ENCODE results near the gene IL1RAP. TPM values are rescaled to one million over a fixed set of nuclear protein-coding genes. Genes with fewer than 3 reads are reported as not detected.

The IL1RAP gene
- total and polyA plus RNA-seq, 9 of the 15 experiments (the other 6 are each of a cell fraction or from before 2014, with no cell fraction given) = 0.23 to 1.8 (median 0.88) TPM

DNA sequence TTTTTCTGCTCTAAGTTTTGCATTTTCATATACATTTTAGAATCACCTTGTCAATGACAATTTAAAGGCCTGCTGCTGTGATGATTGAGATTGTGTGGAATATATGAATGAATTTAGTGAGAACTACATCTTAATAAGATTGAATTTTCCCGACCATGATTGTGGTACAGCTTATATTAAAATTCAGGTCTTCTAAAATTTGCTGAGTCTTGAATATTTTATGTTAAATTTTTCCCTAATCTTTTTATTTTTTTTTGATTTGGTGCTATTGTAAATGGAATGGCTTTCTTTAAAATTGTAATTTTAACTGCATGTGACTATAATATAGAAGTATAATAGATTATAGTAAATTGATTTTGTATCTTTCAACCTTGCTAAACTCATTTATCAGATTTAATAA, 172.1 kb downstream of the IL1RAP start (continued):
- TF ChIP-seq NBN (IDR thresholded peaks at IDR 0.05; ENCODE audit: low read depth) (no peak), ARNT (IDR thresholded peaks at IDR 0.05) (no peak), ZNF589 (CRISPR knock-in tag; IDR thresholded peaks at IDR 0.05; ENCODE audit: low read depth) (no peak), ETS2 (tag; IDR thresholded peaks at IDR 0.05; ENCODE audit: borderline replicate concordance, poor library complexity, severe bottlenecking) (no peak), FOXJ2 (tag; IDR thresholded peaks at IDR 0.05) (no peak), LCOR (CRISPR knock-in tag; IDR thresholded peaks at IDR 0.05) (no peak), ZNF316 (IDR thresholded peaks at IDR 0.05) (peak; percentile 73), GABPA (tag; conservative IDR thresholded peaks at IDR 0.05; ENCODE audit: low read depth) (no peak), PML (IDR thresholded peaks at IDR 0.05; ENCODE audit: low read length) (no peak), MAFF (IDR thresholded peaks at IDR 0.05; ENCODE audit: low read length) (peak; percentile 8; the same call in 1 of the 2 replicates), C11orf30 (IDR thresholded peaks at IDR 0.05; ENCODE audit: low read depth) (peak; percentile 50), CTCF (IDR thresholded peaks at IDR 0.05 in 2 of 3, conservative IDR thresholded peaks at IDR 0.05 in 1 of 3; ENCODE audit: insufficient read depth in 2 of 3, low read depth in 1 of 3, low read length in 3 of 3) (no peak)

- Histone ChIP-seq H3K9ac (ENCODE audit: insufficient read depth in 1 of 2, low read depth in 2 of 2, low read length in 2 of 2) (no peak overlapping the region), H3K27me3 (ENCODE audit: control insufficient read depth in 2 of 2, insufficient read depth in 2 of 2, low read length in 2 of 2) (no peaks in the 10 kb centered on the region), H3K9me1 (ENCODE audit: control insufficient read depth, insufficient read depth, low read length) (no peaks in the 10 kb centered on the region), H3K79me2 (ENCODE audit: control insufficient read depth, insufficient read depth, low read length) (no peaks in the 10 kb centered on the region), H3K9me3 (replicated peaks; ENCODE audit: control insufficient read depth, insufficient read depth, low read depth, low read length) (no peaks in the 10 kb centered on the region), H3K4me2 (ENCODE audit: insufficient read depth, low read length) (no peak overlapping the region), H2AFZ (ENCODE audit: low read depth, low read length) (no peak overlapping the region), H3K36me3 (ENCODE audit: control insufficient read depth, insufficient read depth, low read length) (no peaks in the 10 kb centered on the region), H3K4me3 (no peak overlapping the region), H3K27ac (ENCODE audit: extremely low read depth, low read depth, low read length) (no peak overlapping the region), H3K4me1 (replicated peaks in 1 of 2; ENCODE audit: control insufficient read depth in 2 of 2, insufficient read depth in 2 of 2, low read length in 2 of 2) (no peaks in the 10 kb centered on the region), H4K20me1 (replicated peaks; ENCODE audit: control insufficient read depth, insufficient read depth, low read length) (no peaks in the 10 kb centered on the region)
- ChIA-PET CTCF (ENCODE audit: low intra/inter-chr PET ratio) (no interaction called here), POLR2A (no interaction called here)
- no peak for DNase-seq (ENCODE audit: extremely low read depth in 1 of 4, low spot score in 3 of 4)
- FAIRE-seq = no peak
- intact Hi-C loops (cut with micrococcal nuclease) (no loop called here), in situ Hi-C loops (cut with MboI) (no loop called here)
- BruUV-seq (replicated peaks) = no TSS peak
- no peak for ATAC-seq
- WGBS (ENCODE audit: insufficient coverage, low coverage, missing lambda C conversion rate) = 5% methylated on average over 6 of the region's 6 CpGs
- TF ChIP-seq USF1 (CRISPR knock-in tag; IDR thresholded peaks at IDR 0.05) (no peak), THAP12 (CRISPR knock-in tag; IDR thresholded peaks at IDR 0.05) (no peak), ZNF507 (tag; conservative IDR thresholded peaks at IDR 0.05) (no peak), TBP (optimal IDR thresholded peaks at IDR 0.05; ENCODE audit: low read depth, low read length) (no peak)
Observed at GRCh38 chr3:190690246-190690645, 176.4 kb downstream of the IL1RAP start.
